PC-9 (cell line): Measurements from ENCODE around the gene CELF4.

ENCODE experiments used
- CTCF ChIP-seq: fragments of 200-600 bp; sonication (generic); conservative IDR thresholded peaks from 2 replicates; pipeline ENCODE4 v1.6.1; 2017; ENCODE audit warnings: mixed run types, antibody characterized with exemption, mild to moderate bottlenecking, moderate library complexity
- EZH2 ChIP-seq: fragments of 200-600 bp; sonication (generic); IDR thresholded peaks from 2 replicates; pipeline ENCODE4 v1.8.0; 2017; ENCODE audit warnings: antibody characterized with exemption, low read depth

- TF ChIP-seq CTCF (no peak), EZH2 (no peak)
These were observed 115.0 kb downstream of the CELF4 start for GRCh38 chr18:37450434-37451132.
